ENCODE measurements around the gene CARMIL1. TPM values are rescaled to one million over a fixed set of nuclear protein-coding genes. Genes with fewer than 3 reads are reported as not detected.
"Not testable (repeated sequence)": the region's sequence is repeated elsewhere in the genome, so short reads cannot be mapped to it uniquely, and the experiment has no call there.

The CARMIL1 gene
- total and polyA plus RNA-seq, 12 donors: 9.2 to 36.2 (median 14.5) TPM

DNA sequence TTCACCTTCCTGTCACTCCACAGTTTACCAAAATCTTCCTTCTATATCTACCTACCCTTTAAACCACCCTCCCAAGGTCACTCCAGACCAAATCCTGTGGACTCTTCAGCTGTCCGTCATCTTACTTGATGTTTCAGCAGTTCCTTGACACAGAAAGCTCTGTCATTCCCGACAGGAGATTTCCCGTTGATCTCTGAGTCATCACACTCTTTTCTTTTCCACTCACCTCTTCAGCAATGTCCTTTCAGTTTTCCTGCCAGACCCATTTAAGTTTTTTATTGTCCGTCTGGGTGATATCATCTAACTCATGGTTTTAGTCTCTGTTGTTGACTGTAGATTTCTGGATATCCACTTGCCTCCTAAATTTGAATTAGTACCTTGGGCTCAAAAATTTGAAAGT lies 302.9 kb downstream of the CARMIL1 start:
- intact Hi-C loops (cut with DNase I): no loop called here
- Histone ChIP-seq H3K4me1 (replicated peaks in 1 of 2) (peaks cover 8 to 33% of the 10 kb centered on the region in 2 donors), H3K36me3 (replicated peaks in 1 of 2) (no peaks in the 10 kb centered on the region), H3K27ac (peak overlapping the region in 1 of 5 donors; percentile 59), H3K9me3 (replicated peaks in 1 of 3) (no peaks in the 10 kb centered on the region), H3K27me3 (no peaks in the 10 kb centered on the region), H3K4me3 (no peak overlapping the region)
- WGBS, 4 donors: 41 to 52% (median 50%) methylated on average over 4 of the region's 4 CpGs
- TF ChIP-seq POLR2A (IDR thresholded peaks at IDR 0.05): no peak
- TF ChIP-seq, protein P1, sequence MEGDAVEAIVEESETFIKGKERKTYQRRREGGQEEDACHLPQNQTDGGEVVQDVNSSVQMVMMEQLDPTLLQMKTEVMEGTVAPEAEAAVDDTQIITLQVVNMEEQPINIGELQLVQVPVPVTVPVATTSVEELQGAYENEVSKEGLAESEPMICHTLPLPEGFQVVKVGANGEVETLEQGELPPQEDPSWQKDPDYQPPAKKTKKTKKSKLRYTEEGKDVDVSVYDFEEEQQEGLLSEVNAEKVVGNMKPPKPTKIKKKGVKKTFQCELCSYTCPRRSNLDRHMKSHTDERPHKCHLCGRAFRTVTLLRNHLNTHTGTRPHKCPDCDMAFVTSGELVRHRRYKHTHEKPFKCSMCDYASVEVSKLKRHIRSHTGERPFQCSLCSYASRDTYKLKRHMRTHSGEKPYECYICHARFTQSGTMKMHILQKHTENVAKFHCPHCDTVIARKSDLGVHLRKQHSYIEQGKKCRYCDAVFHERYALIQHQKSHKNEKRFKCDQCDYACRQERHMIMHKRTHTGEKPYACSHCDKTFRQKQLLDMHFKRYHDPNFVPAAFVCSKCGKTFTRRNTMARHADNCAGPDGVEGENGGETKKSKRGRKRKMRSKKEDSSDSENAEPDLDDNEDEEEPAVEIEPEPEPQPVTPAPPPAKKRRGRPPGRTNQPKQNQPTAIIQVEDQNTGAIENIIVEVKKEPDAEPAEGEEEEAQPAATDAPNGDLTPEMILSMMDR (IDR thresholded peaks at IDR 0.05): no peak
- peak in 1 of 7 donors; percentile 20 for DNase-seq

DNA sequence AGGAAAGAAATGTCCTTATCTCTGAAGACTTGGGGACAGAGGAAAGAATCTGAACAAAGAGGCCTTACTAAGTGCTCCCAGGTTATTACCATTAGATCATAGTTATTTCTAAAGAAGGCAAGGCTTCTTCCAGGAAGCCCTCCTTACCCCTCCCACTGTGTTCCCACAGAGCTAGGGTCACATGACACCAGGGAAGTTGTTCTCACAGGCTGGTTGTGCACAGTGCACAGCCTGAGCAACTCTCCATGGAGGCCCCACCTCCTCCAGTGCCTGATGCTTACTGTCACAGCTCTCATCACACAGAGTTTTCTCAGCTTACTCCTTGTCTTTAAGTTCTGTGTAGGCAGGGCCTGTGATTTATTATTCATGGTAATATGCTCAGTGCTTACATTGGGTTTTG lies 303.9 kb downstream of the CARMIL1 start:
- Histone ChIP-seq H3K27ac (no peak overlapping the region), H3K27me3 (no peaks in the 10 kb centered on the region), H3K4me1 (replicated peaks in 1 of 2) (peaks cover 8 to 33% of the 10 kb centered on the region in 2 donors), H3K4me3 (no peak overlapping the region), H3K9me3 (replicated peaks in 1 of 3) (no peaks in the 10 kb centered on the region), H3K36me3 (replicated peaks in 1 of 2) (no peaks in the 10 kb centered on the region)
- no peak for DNase-seq
- intact Hi-C loops (cut with DNase I): no loop called here
- TF ChIP-seq, protein P1 (IDR thresholded peaks at IDR 0.05): no peak
- no peak for TF ChIP-seq POLR2A (IDR thresholded peaks at IDR 0.05)

DNA sequence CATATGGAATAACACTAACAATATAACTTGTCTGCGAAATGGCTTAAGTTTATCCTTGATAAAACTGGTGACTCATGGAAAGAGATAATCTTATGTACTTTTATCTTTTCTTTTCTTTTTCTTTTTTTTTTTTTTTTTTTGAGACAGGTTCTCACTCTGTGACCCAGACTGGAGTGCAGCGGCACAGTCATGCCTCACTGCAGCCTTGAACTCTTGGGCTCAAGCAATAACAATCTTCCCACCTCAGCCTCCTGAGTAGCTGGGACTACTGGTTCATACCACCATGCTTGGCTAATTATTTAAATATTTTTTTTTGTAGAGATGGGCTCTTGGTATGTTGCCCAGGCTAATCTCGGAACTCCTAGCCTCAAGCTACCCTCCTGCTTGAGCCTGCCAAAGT lies 304.7 kb downstream of the CARMIL1 start:
- H3K4me1 ChIP-seq (replicated peaks in 1 of 2): peaks cover 8 to 33% of the 10 kb centered on the region in 2 donors
- no peaks in the 10 kb centered on the region for H3K36me3 ChIP-seq (replicated peaks in 1 of 2)
- H3K27ac ChIP-seq: no peak overlapping the region
- no peak overlapping the region for H3K4me3 ChIP-seq
- DNase-seq: peak; percentile 23 to 61 (median 49)
- no peaks in the 10 kb centered on the region for H3K27me3 ChIP-seq
- WGBS, 4 donors: 49 to 61% (median 55%) methylated on average over 3 of the region's 3 CpGs
- no peaks in the 10 kb centered on the region for H3K9me3 ChIP-seq (replicated peaks in 1 of 3)
- intact Hi-C loops (cut with DNase I): no loop called here
- TF ChIP-seq, protein P1 (IDR thresholded peaks at IDR 0.05): no peak

DNA sequence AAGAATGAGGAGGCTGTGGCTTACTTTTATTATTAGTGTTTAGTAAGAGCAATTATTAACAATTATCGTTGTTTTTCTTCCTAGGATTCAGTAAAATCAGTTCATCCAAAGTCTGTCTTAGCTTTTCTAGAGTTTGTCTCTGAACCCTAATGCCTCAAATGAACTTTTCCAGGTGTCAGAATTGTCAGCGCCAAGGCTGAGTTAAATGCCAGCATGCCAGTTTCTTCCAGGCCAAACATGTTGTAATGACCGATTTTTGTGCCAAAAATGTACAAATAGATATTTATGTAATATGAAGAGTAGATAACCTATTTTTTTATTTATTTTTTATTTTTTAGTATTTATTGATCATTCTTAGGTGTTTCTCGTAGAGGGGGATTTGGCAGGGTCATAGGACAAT lies 306.1 kb downstream of the CARMIL1 start:
- 89 to 95% (median 92%) methylated on average over 4 of the region's 4 CpGs for WGBS, 4 donors
- no peaks in the 10 kb centered on the region for H3K36me3 ChIP-seq (replicated peaks in 1 of 2)
- no peak overlapping the region for H3K4me3 ChIP-seq
- H3K27ac ChIP-seq: no peak overlapping the region
- H3K9me3 ChIP-seq (replicated peaks in 1 of 3): no peaks in the 10 kb centered on the region
- intact Hi-C loops (cut with DNase I): no loop called here
- no peak for DNase-seq
- no peaks in the 10 kb centered on the region for H3K27me3 ChIP-seq
- H3K4me1 ChIP-seq (replicated peaks in 1 of 2): peaks cover 8 to 33% of the 10 kb centered on the region in 2 donors
- no peak for TF ChIP-seq POLR2A (IDR thresholded peaks at IDR 0.05)
- TF ChIP-seq, protein P1 (IDR thresholded peaks at IDR 0.05): no peak

DNA sequence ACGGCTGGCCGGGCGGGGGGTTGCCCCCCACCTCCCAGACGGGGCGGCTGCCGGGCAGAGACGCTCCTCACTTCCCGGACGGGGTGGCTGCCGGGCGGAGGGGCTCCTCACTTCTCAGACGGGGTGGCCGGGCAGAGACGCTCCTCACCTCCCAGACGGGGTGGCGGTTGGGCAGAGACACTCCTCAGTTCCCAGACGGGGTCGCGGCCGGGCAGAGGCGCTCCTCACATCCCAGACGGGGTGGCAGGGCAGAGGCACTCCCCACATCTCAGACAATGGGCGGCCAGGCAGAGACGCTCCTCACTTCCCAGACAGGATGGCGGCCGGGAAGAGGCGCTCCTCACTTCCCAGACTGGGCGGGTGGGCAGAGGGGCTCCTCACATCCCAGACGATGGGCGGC lies 306.9 kb downstream of the CARMIL1 start:
- DNase-seq; H3K27ac ChIP-seq; H3K9me3 ChIP-seq (replicated peaks in 1 of 3); H3K4me3 ChIP-seq; H3K36me3 ChIP-seq (replicated peaks in 1 of 2); H3K27me3 ChIP-seq; intact Hi-C loops (cut with DNase I): not testable (repeated sequence)
- 91 to 99% (median 96%) methylated on average over 14 to 30 of the region's 30 CpGs for WGBS, 4 donors
- H3K4me1 ChIP-seq (replicated peaks in 1 of 2): peaks cover 8 to 33% of the 10 kb centered on the region in 2 donors
